HG03139 (cell line): ENCODE results near the gene PI4K2A.

Source experiments
- ATAC-seq: cut with Tn5 transposase; IDR thresholded peaks from one replicate; pipeline ENCODE4 v1.9.1; 2021; ENCODE audit not compliant: unreplicated experiment

The PI4K2A gene

GRCh38 chr10:97640174-97640867, at the start of gene PI4K2A:
TSS of gene PI4K2A (plus strand) at chr10:97640671. CDS start at chr10:97640743, 72 bp downstream.
- peak; percentile 98 for ATAC-seq

GRCh38 chr10:97590748-97591495, 49.5 kb upstream of the PI4K2A start:
- no peak for ATAC-seq

GRCh38 chr10:97593421-97593820, 47.0 kb upstream of the PI4K2A start:
- ATAC-seq, result no peak

- no peak for ATAC-seq
These were observed 44.1 kb upstream of the PI4K2A start for GRCh38 chr10:97596101-97597082.

GRCh38 chr10:97597778-97598177, 42.7 kb upstream of the PI4K2A start:
- no peak for ATAC-seq

GRCh38 chr10:97598407-97599271, 41.8 kb upstream of the PI4K2A start:
- ATAC-seq, result no peak

- no peak for ATAC-seq
These were observed 41.2 kb upstream of the PI4K2A start for GRCh38 chr10:97599272-97599619.

GRCh38 chr10:97600616-97601015, 39.9 kb upstream of the PI4K2A start:
- ATAC-seq, result no peak

GRCh38 chr10:97601268-97602215, 38.9 kb upstream of the PI4K2A start:
- ATAC-seq, result no peak

- no peak for ATAC-seq
These were observed 33.3 kb upstream of the PI4K2A start for GRCh38 chr10:97607095-97607636.

- ATAC-seq, result no peak
These were observed 31.4 kb upstream of the PI4K2A start for GRCh38 chr10:97608991-97609561.

GRCh38 chr10:97611473-97611872, 29.0 kb upstream of the PI4K2A start:
- ATAC-seq, result no peak

GRCh38 chr10:97612386-97612785, 28.1 kb upstream of the PI4K2A start:
- no peak for ATAC-seq

GRCh38 chr10:97618285-97618684, 22.2 kb upstream of the PI4K2A start:
- no peak for ATAC-seq

- no peak for ATAC-seq
These were observed 21.7 kb upstream of the PI4K2A start for GRCh38 chr10:97618733-97619132.

- ATAC-seq, result no peak
These were observed 17.2 kb upstream of the PI4K2A start for GRCh38 chr10:97623277-97623676.

GRCh38 chr10:97627731-97628130, 12.7 kb upstream of the PI4K2A start:
- no peak for ATAC-seq

GRCh38 chr10:97628228-97628627, 12.2 kb upstream of the PI4K2A start:
- no peak for ATAC-seq

- no peak for ATAC-seq
These were observed 11.2 kb upstream of the PI4K2A start for GRCh38 chr10:97629289-97629688.
